ENCODE measurements around the gene DCDC2.
"Not testable (repeated sequence)": the region's sequence is repeated elsewhere in the genome, so short reads cannot be mapped to it uniquely, and the experiment has no call there.

Gene DCDC2

DNA sequence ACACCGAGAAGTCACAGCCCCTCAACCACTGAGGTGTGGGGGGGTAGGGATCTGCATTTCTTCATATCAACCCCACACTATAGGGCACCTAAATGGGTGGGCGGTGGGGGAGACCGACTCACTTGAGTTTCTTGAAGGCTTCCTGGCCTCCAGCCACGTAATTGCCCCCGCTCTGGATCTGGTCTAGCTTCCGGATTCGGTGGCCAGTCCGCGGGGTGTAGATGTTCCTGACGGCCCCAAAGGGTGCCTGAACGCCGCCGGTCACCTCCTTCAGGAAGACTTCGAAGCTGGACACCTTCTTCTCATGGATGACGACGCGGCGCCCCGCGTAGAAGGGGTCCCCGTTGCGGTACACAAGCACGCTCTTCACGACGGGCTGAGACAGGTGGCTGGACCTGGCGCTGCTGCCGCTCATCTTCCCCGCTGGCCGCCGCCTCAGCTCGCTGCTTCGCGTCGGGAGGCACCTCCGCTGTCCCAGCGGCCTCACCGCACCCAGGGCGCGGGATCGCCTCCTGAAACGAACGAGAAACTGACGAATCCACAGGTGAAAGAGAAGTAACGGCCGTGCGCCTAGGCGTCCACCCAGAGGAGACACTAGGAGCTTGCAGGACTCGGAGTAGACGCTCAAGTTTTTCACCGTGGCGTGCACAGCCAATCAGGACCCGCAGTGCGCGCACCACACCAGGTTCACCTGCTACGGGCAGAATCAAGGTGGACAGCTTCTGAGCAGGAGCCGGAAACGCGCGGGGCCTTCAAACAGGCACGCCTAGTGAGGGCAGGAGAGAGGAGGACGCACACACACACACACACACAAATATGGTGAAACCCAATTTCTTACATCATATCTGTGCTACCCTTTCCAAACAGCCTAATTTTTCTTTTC, at the start of gene DCDC2:
Gene DCDC2 (minus strand): TSS at position 724 of the 883 bp plus-strand sequence. CDS start 309 bp downstream, at position 415.
- peak within 1 kb of the TSS; percentile 74 to 82 for H3K27ac Mint-ChIP-seq
- H3K4me1 Mint-ChIP-seq: peaks cover 32% of the 10 kb centered on the region
- ATAC-seq (peak; percentile 59), DNase-seq (peak; percentile 38 to 51)
- peak within 1 kb of the TSS; percentile 79 to 89 for H3K4me3 Mint-ChIP-seq
- H3K9me3 Mint-ChIP-seq: no peaks in the 10 kb centered on the region
- H3K27me3 Mint-ChIP-seq: peaks cover 35% of the 10 kb centered on the region

DNA sequence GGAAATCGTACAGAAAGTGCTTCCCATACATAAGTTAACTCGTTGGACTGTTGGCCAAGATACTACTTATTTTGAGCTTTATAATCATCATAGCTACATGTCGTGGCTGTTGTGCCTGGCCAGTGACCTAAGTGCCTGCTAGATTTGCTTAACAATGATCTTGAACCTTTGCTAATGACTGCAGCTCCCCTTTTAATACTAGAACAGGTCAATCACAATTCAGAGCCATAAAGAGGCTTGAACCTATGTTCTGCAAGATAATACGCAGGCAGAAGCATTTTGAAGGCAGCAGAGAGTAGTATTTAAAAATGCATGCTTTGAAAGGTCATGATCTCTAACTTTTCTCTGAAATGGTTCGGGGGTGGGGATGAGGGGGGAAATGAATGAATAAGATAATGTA, 47.4 kb upstream of the DCDC2 start:
- H3K9me3 Mint-ChIP-seq: no peaks in the 10 kb centered on the region
- no peak for ATAC-seq
- H3K4me3 Mint-ChIP-seq: no peak overlapping the region
- no peak overlapping the region for H3K27ac Mint-ChIP-seq
- H3K27me3 Mint-ChIP-seq: peaks cover 10% of the 10 kb centered on the region
- DNase-seq: no peak
- peaks cover 43% of the 10 kb centered on the region for H3K4me1 Mint-ChIP-seq

GRCh38 chr6:24403501-24403824, 45.6 kb upstream of the DCDC2 start:
- Mint-ChIP-seq H3K27me3 (peaks cover 26% of the 10 kb centered on the region), H3K27ac (peak overlapping the region; percentile 84 to 97), H3K4me1 (peaks cover 38% of the 10 kb centered on the region), H3K4me3 (peak overlapping the region; percentile 86 to 94), H3K9me3 (no peaks in the 10 kb centered on the region)
- DNase-seq: no peak
- ATAC-seq: no peak

- H3K4me3 Mint-ChIP-seq: peak within 1 kb of the TSS; percentile 86 to 94
- ATAC-seq (peak; percentile 94), DNase-seq (peak; percentile 68 to 77)
- H3K4me1 Mint-ChIP-seq: peaks cover 37% of the 10 kb centered on the region
- H3K27me3 Mint-ChIP-seq: peaks cover 32% of the 10 kb centered on the region
- H3K27ac Mint-ChIP-seq: peak within 1 kb of the TSS; percentile 84 to 97
- H3K9me3 Mint-ChIP-seq: no peaks in the 10 kb centered on the region
Observed at GRCh38 chr6:24402697-24403500, 45.0 kb upstream of the DCDC2 start, which contains the start of gene MRS2. Gene MRS2, plus strand, starts transcription at chr6:24402936. Its CDS starts 111 bp downstream, at chr6:24403047.

GRCh38 chr6:24401458-24401857, 43.6 kb upstream of the DCDC2 start:
- no peak overlapping the region for H3K4me3 Mint-ChIP-seq
- H3K4me1 Mint-ChIP-seq: peaks cover 37% of the 10 kb centered on the region
- H3K27me3 Mint-ChIP-seq: peaks cover 46% of the 10 kb centered on the region
- H3K27ac Mint-ChIP-seq: no peak overlapping the region
- DNase-seq (no peak), ATAC-seq (no peak)
- peaks cover 2 to 4% of the 10 kb centered on the region in 2 donors for H3K9me3 Mint-ChIP-seq

GRCh38 chr6:24400045-24401039, 42.5 kb upstream of the DCDC2 start:
- DNase-seq, H3K27ac Mint-ChIP-seq, H3K9me3 Mint-ChIP-seq, ATAC-seq: not testable (repeated sequence)
- H3K4me1 Mint-ChIP-seq: peaks cover 34% of the 10 kb centered on the region
- H3K27me3 Mint-ChIP-seq: peaks cover 53% of the 10 kb centered on the region
- peak overlapping the region; percentile 7 to 51 for H3K4me3 Mint-ChIP-seq

- DNase-seq (no peak), ATAC-seq (no peak)
- H3K4me3 Mint-ChIP-seq: no peak overlapping the region
- no peak overlapping the region for H3K27ac Mint-ChIP-seq
- H3K9me3 Mint-ChIP-seq: peaks cover 5 to 6% of the 10 kb centered on the region in 2 donors
- peaks cover 15% of the 10 kb centered on the region for H3K4me1 Mint-ChIP-seq
- H3K27me3 Mint-ChIP-seq: peaks cover 62% of the 10 kb centered on the region
Observed at GRCh38 chr6:24397631-24398030, 39.8 kb upstream of the DCDC2 start.

DNA sequence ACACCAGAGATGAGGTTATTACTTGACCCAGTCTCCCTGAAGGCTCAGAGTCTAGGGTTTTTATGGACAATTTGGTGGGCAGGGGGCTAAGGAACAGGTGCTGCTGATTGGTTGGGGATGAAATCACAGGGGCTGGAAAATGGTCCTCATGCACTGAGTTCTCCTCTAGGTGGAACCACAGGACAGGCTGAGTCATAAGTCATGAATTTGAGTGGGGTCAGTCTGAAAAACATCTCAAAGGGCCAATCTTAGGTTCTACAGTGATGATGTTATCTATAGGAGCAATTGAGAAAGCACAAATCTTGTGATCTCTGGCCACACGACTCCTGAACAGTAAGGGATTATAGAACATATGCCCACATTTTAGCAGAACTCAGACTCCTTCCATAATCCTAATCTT, 39.0 kb upstream of the DCDC2 start:
- peaks cover 5 to 6% of the 10 kb centered on the region in 2 donors for H3K9me3 Mint-ChIP-seq
- no peak overlapping the region for H3K27ac Mint-ChIP-seq
- ATAC-seq: no peak
- peaks cover 17% of the 10 kb centered on the region for H3K4me1 Mint-ChIP-seq
- no peak for DNase-seq
- peaks cover 62% of the 10 kb centered on the region for H3K27me3 Mint-ChIP-seq
- no peak overlapping the region for H3K4me3 Mint-ChIP-seq

GRCh38 chr6:24394780-24395437, 37.0 kb upstream of the DCDC2 start:
- ATAC-seq: no peak
- Mint-ChIP-seq H3K27me3 (peaks cover 48% of the 10 kb centered on the region), H3K9me3 (peaks cover 5 to 6% of the 10 kb centered on the region in 2 donors), H3K27ac (no peak overlapping the region), H3K4me1 (peaks cover 9% of the 10 kb centered on the region), H3K4me3 (no peak overlapping the region)
- no peak for DNase-seq

GRCh38 chr6:24394061-24394779, 36.4 kb upstream of the DCDC2 start:
- Mint-ChIP-seq H3K9me3 (peaks cover 5 to 6% of the 10 kb centered on the region in 2 donors), H3K4me3 (no peak overlapping the region), H3K27me3 (peaks cover 41% of the 10 kb centered on the region), H3K27ac (no peak overlapping the region), H3K4me1 (peaks cover 9% of the 10 kb centered on the region)
- no peak for DNase-seq
- no peak for ATAC-seq

DNA sequence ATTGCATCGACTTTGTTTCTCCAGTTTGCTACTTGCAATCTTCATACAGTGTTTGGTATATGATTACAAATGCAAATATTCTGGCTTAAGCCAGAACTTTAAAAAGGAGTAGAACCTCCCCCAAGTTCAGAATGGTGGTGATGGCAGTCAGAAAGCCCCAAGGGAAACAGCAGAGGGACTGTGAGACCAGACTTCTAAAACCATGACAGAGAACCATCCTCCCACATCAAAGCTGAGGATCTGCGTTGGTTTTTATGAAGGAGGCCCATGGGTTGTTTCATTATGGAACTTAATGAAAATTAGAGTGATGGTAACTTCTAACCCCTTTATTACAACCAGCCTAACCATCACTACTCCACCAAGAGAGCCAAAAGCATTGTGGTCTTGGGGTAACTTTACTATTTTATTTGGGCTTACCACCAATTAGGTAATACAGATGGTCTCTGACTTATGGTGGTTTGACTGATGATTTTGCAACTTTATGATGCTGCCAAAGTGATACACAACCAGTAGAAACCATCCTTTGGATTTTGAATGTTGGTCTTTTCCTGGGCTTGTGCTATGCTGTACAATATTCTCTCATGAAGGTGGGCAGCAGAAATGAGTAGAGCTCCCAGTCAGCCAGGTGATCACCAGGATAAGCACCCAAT, 34.0 kb upstream of the DCDC2 start:
- H3K4me3 Mint-ChIP-seq: no peak overlapping the region
- peak; percentile 22 to 53 for DNase-seq
- ATAC-seq: peak; percentile 97
- H3K27me3 Mint-ChIP-seq: peaks cover 19% of the 10 kb centered on the region
- H3K27ac Mint-ChIP-seq: no peak overlapping the region
- peaks cover 5 to 6% of the 10 kb centered on the region in 2 donors for H3K9me3 Mint-ChIP-seq
- H3K4me1 Mint-ChIP-seq: peaks cover 9% of the 10 kb centered on the region

DNA sequence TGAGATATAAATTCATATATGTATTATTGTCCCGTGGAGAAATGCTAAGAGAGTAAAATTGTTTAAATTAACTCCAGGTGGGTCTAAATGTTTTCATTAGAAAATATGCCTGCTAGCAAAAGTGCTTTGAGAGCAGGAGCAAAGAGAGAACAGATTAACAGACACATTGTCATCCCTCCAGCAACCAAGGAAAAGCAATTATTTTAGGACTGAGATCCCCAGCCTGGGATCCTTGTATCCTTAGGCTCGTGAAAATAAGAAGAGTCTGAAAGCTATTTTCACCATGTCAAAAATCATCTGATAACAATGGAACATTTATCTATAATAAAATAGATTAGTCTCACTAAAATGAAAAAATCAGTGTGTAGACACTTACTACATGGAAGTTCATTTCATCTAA, 33.3 kb upstream of the DCDC2 start:
- ATAC-seq (no peak), DNase-seq (no peak)
- Mint-ChIP-seq H3K4me1 (peaks cover 9% of the 10 kb centered on the region), H3K9me3 (peaks cover 0 to under 1% of the 10 kb centered on the region in 2 donors), H3K27ac (no peak overlapping the region), H3K27me3 (peaks cover 14% of the 10 kb centered on the region), H3K4me3 (no peak overlapping the region)

DNA sequence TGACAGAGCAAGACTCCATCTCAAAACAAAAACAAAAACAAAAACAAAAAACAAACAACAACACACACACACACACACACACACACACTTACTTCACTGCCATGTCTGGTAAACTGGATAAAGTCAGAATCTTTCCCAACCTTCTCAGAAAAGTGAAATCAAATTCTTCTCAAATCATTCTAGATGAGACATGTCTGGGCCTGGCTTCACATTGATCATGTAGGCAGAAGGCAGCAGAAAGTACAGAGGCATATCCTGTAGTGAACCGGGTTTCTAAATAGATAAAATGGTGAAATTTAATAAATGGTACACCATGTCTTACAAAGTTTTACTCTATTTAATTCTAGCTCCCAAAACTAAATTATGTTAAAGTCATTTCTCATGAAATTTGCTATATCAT, 30.0 kb upstream of the DCDC2 start:
- DNase-seq (no peak), ATAC-seq (no peak)
- H3K9me3 Mint-ChIP-seq: no peaks in the 10 kb centered on the region
- no peak overlapping the region for H3K4me3 Mint-ChIP-seq
- peaks cover 17% of the 10 kb centered on the region for H3K27me3 Mint-ChIP-seq
- peaks cover 9% of the 10 kb centered on the region for H3K4me1 Mint-ChIP-seq
- H3K27ac Mint-ChIP-seq: no peak overlapping the region
